NB4 (cell line): Measurements from ENCODE around the gene CPEB3.

Source experiments
- CTCF ChIP-seq: IDR thresholded peaks from one replicate; pipeline ENCODE4 v1.5.1; 2012; ENCODE audit warnings: low read depth, low read length
- MAX ChIP-seq: IDR thresholded peaks from 2 replicates; pipeline ENCODE4 v1.6.1; 2011; ENCODE audit warnings: low read depth, low read length
- MYC ChIP-seq: IDR thresholded peaks from 2 replicates; pipeline ENCODE4 v1.6.1; 2011; ENCODE audit warnings: low read depth, low read length
- POLR2A ChIP-seq: IDR thresholded peaks from 2 replicates; pipeline ENCODE4 v1.6.1; 2011; ENCODE audit warnings: mild to moderate bottlenecking; ENCODE audit not compliant: insufficient read length; ENCODE audit errors: extremely low read depth

- TF ChIP-seq CTCF: no peak
- TF ChIP-seq POLR2A: no peak
- no peak for TF ChIP-seq MYC
- no peak for TF ChIP-seq MAX
Measured at GRCh38 chr10:92219559-92219958, 71.3 kb downstream of the CPEB3 start.
